ENCODE data around the gene ILK.

- TF ChIP-seq CTCF (IDR thresholded peaks at IDR 0.05; ENCODE audit: insufficient read depth, low read length) (no peak), SPI1 (IDR thresholded peaks at IDR 0.05; ENCODE audit: borderline replicate concordance, low read depth) (no peak), POLR2AphosphoS5 (IDR thresholded peaks at IDR 0.05; ENCODE audit: low read depth) (no peak)
Observed at GRCh38 chr11:6647836-6648235, 44.3 kb downstream of the ILK start.

Measured in HL-60 (cell line).